Osteocyte (in vitro differentiated cells): Measurements from ENCODE around the gene MCEE. TPM values are rescaled to one million over a fixed set of nuclear protein-coding genes. Genes with fewer than 3 reads are reported as not detected.

ENCODE experiments used
- DNase-seq: peaks from one replicate; pipeline ENCODE4 v3.0.0; 2021; ENCODE audit warnings: mixed read lengths; ENCODE audit not compliant: unreplicated experiment; ENCODE audit errors: extremely low spot score
- H3K27ac Mint-ChIP-seq: one replicate; pipeline ENCODE4 v1.8.0; 2021; ENCODE audit warnings: mild to moderate bottlenecking, mixed read lengths; ENCODE audit not compliant: unreplicated experiment
- H3K27me3 Mint-ChIP-seq: one replicate; pipeline ENCODE4 v1.8.0; 2021; ENCODE audit warnings: mixed read lengths; ENCODE audit not compliant: unreplicated experiment
- H3K36me3 Mint-ChIP-seq: one replicate; pipeline ENCODE4 v1.8.0; 2021; ENCODE audit warnings: mixed read lengths; ENCODE audit not compliant: unreplicated experiment
- H3K4me1 Mint-ChIP-seq: one replicate; pipeline ENCODE4 v1.8.0; 2021; ENCODE audit warnings: mixed read lengths; ENCODE audit not compliant: unreplicated experiment
- H3K4me3 Mint-ChIP-seq: one replicate; pipeline ENCODE4 v1.8.0; 2021; ENCODE audit warnings: mild to moderate bottlenecking, moderate library complexity, mixed read lengths; ENCODE audit not compliant: unreplicated experiment
- H3K9me3 Mint-ChIP-seq: one replicate; pipeline ENCODE4 v1.8.0; 2021; ENCODE audit warnings: mixed read lengths; ENCODE audit not compliant: unreplicated experiment
- CTCF ChIP-seq: fragments of 200-600 bp; sonication (generic); IDR thresholded peaks from 2 replicates; pipeline ENCODE4 v1.5.0; 2021; ENCODE audit warnings: antibody characterized with exemption, mild to moderate bottlenecking, moderate library complexity
- total RNA-seq: library from RNA; stranded (reverse); gene quantifications from 2 replicates; pipeline ENCODE4 v1.2.1, GENCODE V29; 2021

The MCEE gene
- total RNA-seq, 1 donor from 2014 or later = 18.2 TPM

GRCh38 chr2:71064110-71064611, 65.9 kb downstream of the MCEE start:
- no peak for TF ChIP-seq CTCF
- no peaks in the 10 kb centered on the region for H3K36me3 Mint-ChIP-seq
- no peak overlapping the region for H3K27ac Mint-ChIP-seq
- no peak overlapping the region for H3K4me3 Mint-ChIP-seq
- no peaks in the 10 kb centered on the region for H3K9me3 Mint-ChIP-seq
- peaks cover 41% of the 10 kb centered on the region for H3K27me3 Mint-ChIP-seq
- peaks cover 9% of the 10 kb centered on the region for H3K4me1 Mint-ChIP-seq
- DNase-seq = no peak

GRCh38 chr2:71063216-71063615, 66.8 kb downstream of the MCEE start:
- no peaks in the 10 kb centered on the region for H3K36me3 Mint-ChIP-seq
- TF ChIP-seq CTCF = no peak
- no peak for DNase-seq
- no peak overlapping the region for H3K4me3 Mint-ChIP-seq
- no peaks in the 10 kb centered on the region for H3K9me3 Mint-ChIP-seq
- peaks cover 9% of the 10 kb centered on the region for H3K4me1 Mint-ChIP-seq
- peaks cover 44% of the 10 kb centered on the region for H3K27me3 Mint-ChIP-seq
- no peak overlapping the region for H3K27ac Mint-ChIP-seq

GRCh38 chr2:71060871-71061270, 69.2 kb downstream of the MCEE start:
- TF ChIP-seq CTCF = no peak
- Mint-ChIP-seq H3K4me1 (no peaks in the 10 kb centered on the region), H3K4me3 (no peak overlapping the region), H3K27ac (no peak overlapping the region), H3K9me3 (no peaks in the 10 kb centered on the region), H3K27me3 (peaks cover 47% of the 10 kb centered on the region), H3K36me3 (no peaks in the 10 kb centered on the region)
- DNase-seq = no peak

- H3K4me3 Mint-ChIP-seq = no peak overlapping the region
- TF ChIP-seq CTCF = no peak
- peaks cover 54% of the 10 kb centered on the region for H3K27me3 Mint-ChIP-seq
- no peaks in the 10 kb centered on the region for H3K9me3 Mint-ChIP-seq
- H3K36me3 Mint-ChIP-seq = no peaks in the 10 kb centered on the region
- no peaks in the 10 kb centered on the region for H3K4me1 Mint-ChIP-seq
- no peak overlapping the region for H3K27ac Mint-ChIP-seq
- no peak for DNase-seq
These were observed 69.8 kb downstream of the MCEE start for GRCh38 chr2:71060211-71060610.

Other genes starting within 250 kb of the MCEE start
- 5.9 and 8.3 TPM in 2 replicates for gene VAX2, start 229.7 kb downstream of the MCEE start, total RNA-seq
- 6.3 and 6.5 TPM in 2 replicates for gene ATP6V1B1, start 194.3 kb downstream of the MCEE start, total RNA-seq
- 1.9 and 2.7 TPM in 2 replicates for gene ANKRD53, start 151.6 kb downstream of the MCEE start, total RNA-seq
- 64.7 and 71.2 TPM in 2 replicates for gene TEX261, start 135.4 kb downstream of the MCEE start, total RNA-seq
- gene NAGK, start 61.6 kb downstream of the MCEE start, total RNA-seq = 157 and 161 TPM in 2 replicates
- gene MPHOSPH10, start 405 bp upstream of the MCEE start, total RNA-seq = 36.3 and 38.6 TPM in 2 replicates
- gene PAIP2B, start 96.9 kb upstream of the MCEE start, total RNA-seq = 0.55 and 0.78 TPM in 2 replicates
- 117 and 123 TPM in 2 replicates for gene ZNF638, start 201.6 kb upstream of the MCEE start, total RNA-seq